BLaER1 (cell line): ENCODE measurements around the gene ANK3.

Experiments used
- H3K27ac ChIP-seq: shearing (Covaris generic); formaldehyde crosslinking; 2 replicates; pipeline ENCODE4 v1.8.1; 2022
- H3K27me3 ChIP-seq: shearing (Covaris generic); formaldehyde crosslinking; 2 replicates; pipeline ENCODE4 v1.8.1; 2022
- H3K36me3 ChIP-seq: shearing (Covaris generic); formaldehyde crosslinking; 2 replicates; pipeline ENCODE4 v1.8.1; 2022
- H3K4me1 ChIP-seq: shearing (Covaris generic); formaldehyde crosslinking; 2 replicates; pipeline ENCODE4 v1.8.1; 2022
- H3K4me2 ChIP-seq: shearing (Covaris generic); formaldehyde crosslinking; 2 replicates; pipeline ENCODE4 v1.8.1; 2022
- H3K4me3 ChIP-seq: shearing (Covaris generic); formaldehyde crosslinking; 2 replicates; pipeline ENCODE4 v1.8.1; 2022
- H3K9ac ChIP-seq: shearing (Covaris generic); formaldehyde crosslinking; 2 replicates; pipeline ENCODE4 v1.8.1; 2022
- H3K9me3 ChIP-seq: shearing (Covaris generic); formaldehyde crosslinking; 2 replicates; pipeline ENCODE4 v1.8.1; 2022
- H4K20me1 ChIP-seq: shearing (Covaris generic); formaldehyde crosslinking; 2 replicates; pipeline ENCODE4 v1.8.1; 2022
- Cebpa-rat ChIP-seq: shearing (Covaris generic); IDR thresholded peaks from 2 replicates; pipeline ENCODE4 v1.8.1; 2022

Gene ANK3

GRCh38 chr10:60271319-60272040, 118.2 kb downstream of the ANK3 start:
- no peak overlapping the region for H3K27ac ChIP-seq
- H3K9me3 ChIP-seq: no peaks in the 10 kb centered on the region
- no peak overlapping the region for H3K4me2 ChIP-seq

GRCh38 chr10:60270426-60270825, 119.2 kb downstream of the ANK3 start:
- Histone ChIP-seq H3K9me3 (no peaks in the 10 kb centered on the region), H3K4me1 (peaks cover 8% of the 10 kb centered on the region), H3K4me3 (no peak overlapping the region), H3K36me3 (no peaks in the 10 kb centered on the region), H3K9ac (no peak overlapping the region), H4K20me1 (no peaks in the 10 kb centered on the region), H3K27ac (no peak overlapping the region), H3K27me3 (no peaks in the 10 kb centered on the region), H3K4me2 (no peak overlapping the region)
- no peak for TF ChIP-seq Cebpa-rat

More at GRCh38 chr10:60271319-60272040, 118.2 kb downstream of the ANK3 start:
- Histone ChIP-seq H4K20me1 (no peaks in the 10 kb centered on the region), H3K9ac (no peak overlapping the region), H3K4me1 (peaks cover 3% of the 10 kb centered on the region), H3K27me3 (no peaks in the 10 kb centered on the region), H3K36me3 (no peaks in the 10 kb centered on the region), H3K4me3 (no peak overlapping the region)
- TF ChIP-seq Cebpa-rat: no peak

- Histone ChIP-seq H3K9me3 (no peaks in the 10 kb centered on the region), H4K20me1 (no peaks in the 10 kb centered on the region), H3K36me3 (no peaks in the 10 kb centered on the region), H3K9ac (no peak overlapping the region), H3K27me3 (no peaks in the 10 kb centered on the region), H3K4me1 (peaks cover 8% of the 10 kb centered on the region), H3K4me3 (no peak overlapping the region), H3K4me2 (no peak overlapping the region), H3K27ac (no peak overlapping the region)
- no peak for TF ChIP-seq Cebpa-rat
Measured at GRCh38 chr10:60267802-60268201, 121.9 kb downstream of the ANK3 start.

GRCh38 chr10:60266513-60266912, 123.2 kb downstream of the ANK3 start:
- no peak overlapping the region for H3K27ac ChIP-seq
- no peak overlapping the region for H3K4me3 ChIP-seq
- no peaks in the 10 kb centered on the region for H3K9me3 ChIP-seq
- H3K4me2 ChIP-seq: peak overlapping the region; percentile 23; the same call in 1 of the 2 replicates
- H3K27me3 ChIP-seq: no peaks in the 10 kb centered on the region
- no peaks in the 10 kb centered on the region for H4K20me1 ChIP-seq
- no peaks in the 10 kb centered on the region for H3K36me3 ChIP-seq
- no peak overlapping the region for H3K9ac ChIP-seq
- TF ChIP-seq Cebpa-rat: no peak
- peaks cover 8% of the 10 kb centered on the region for H3K4me1 ChIP-seq

- Histone ChIP-seq H3K4me1 (peaks cover 8% of the 10 kb centered on the region), H3K27ac (no peak overlapping the region), H3K36me3 (no peaks in the 10 kb centered on the region), H3K9ac (no peak overlapping the region), H3K4me3 (no peak overlapping the region), H3K27me3 (no peaks in the 10 kb centered on the region), H3K4me2 (no peak overlapping the region), H4K20me1 (no peaks in the 10 kb centered on the region), H3K9me3 (no peaks in the 10 kb centered on the region)
- no peak for TF ChIP-seq Cebpa-rat
Measured at GRCh38 chr10:60262647-60263126, 127.0 kb downstream of the ANK3 start.

- TF ChIP-seq Cebpa-rat: no peak
- H4K20me1 ChIP-seq: no peaks in the 10 kb centered on the region
- H3K4me1 ChIP-seq: no peaks in the 10 kb centered on the region
- no peaks in the 10 kb centered on the region for H3K9me3 ChIP-seq
- H3K36me3 ChIP-seq: no peaks in the 10 kb centered on the region
- H3K4me2 ChIP-seq: no peak overlapping the region
- no peaks in the 10 kb centered on the region for H3K27me3 ChIP-seq
- no peak overlapping the region for H3K9ac ChIP-seq
- no peak overlapping the region for H3K27ac ChIP-seq
- H3K4me3 ChIP-seq: no peak overlapping the region
Measured at GRCh38 chr10:60260321-60260720, 129.4 kb downstream of the ANK3 start.

- no peak for TF ChIP-seq Cebpa-rat
- H3K36me3 ChIP-seq: no peaks in the 10 kb centered on the region
- H3K4me1 ChIP-seq: no peaks in the 10 kb centered on the region
- no peaks in the 10 kb centered on the region for H3K9me3 ChIP-seq
- H3K4me3 ChIP-seq: no peak overlapping the region
- H3K27me3 ChIP-seq: no peaks in the 10 kb centered on the region
- no peak overlapping the region for H3K4me2 ChIP-seq
- H3K9ac ChIP-seq: no peak overlapping the region
- no peaks in the 10 kb centered on the region for H4K20me1 ChIP-seq
- H3K27ac ChIP-seq: no peak overlapping the region
Measured at GRCh38 chr10:60258429-60258797, 131.3 kb downstream of the ANK3 start.

GRCh38 chr10:60257767-60258428, 131.8 kb downstream of the ANK3 start:
- no peaks in the 10 kb centered on the region for H3K27me3 ChIP-seq
- no peaks in the 10 kb centered on the region for H4K20me1 ChIP-seq
- H3K9ac ChIP-seq: no peak overlapping the region
- no peaks in the 10 kb centered on the region for H3K4me1 ChIP-seq
- no peaks in the 10 kb centered on the region for H3K36me3 ChIP-seq
- no peak overlapping the region for H3K27ac ChIP-seq
- no peak for TF ChIP-seq Cebpa-rat
- no peaks in the 10 kb centered on the region for H3K9me3 ChIP-seq
- H3K4me3 ChIP-seq: no peak overlapping the region
- no peak overlapping the region for H3K4me2 ChIP-seq

- Histone ChIP-seq H3K4me2 (no peak overlapping the region), H3K9ac (no peak overlapping the region), H3K27ac (no peak overlapping the region), H4K20me1 (no peaks in the 10 kb centered on the region), H3K27me3 (no peaks in the 10 kb centered on the region), H3K4me3 (no peak overlapping the region), H3K9me3 (no peaks in the 10 kb centered on the region), H3K4me1 (no peaks in the 10 kb centered on the region), H3K36me3 (no peaks in the 10 kb centered on the region)
- TF ChIP-seq Cebpa-rat: no peak
Measured at GRCh38 chr10:60254776-60255175, 134.9 kb downstream of the ANK3 start.

- Histone ChIP-seq H3K4me1 (no peaks in the 10 kb centered on the region), H4K20me1 (no peaks in the 10 kb centered on the region), H3K27ac (no peak overlapping the region), H3K9me3 (no peaks in the 10 kb centered on the region), H3K4me2 (no peak overlapping the region), H3K9ac (no peak overlapping the region), H3K4me3 (no peak overlapping the region), H3K27me3 (no peaks in the 10 kb centered on the region), H3K36me3 (no peaks in the 10 kb centered on the region)
- TF ChIP-seq Cebpa-rat: no peak
Measured at GRCh38 chr10:60253484-60253883, 136.2 kb downstream of the ANK3 start.
